ENCODE measurements around the gene AKT3.

Gene AKT3

GRCh38 chr1:243850202-243850451, at the start of gene AKT3:
TSS of gene AKT3 (minus strand) at chr1:243850243. CDS start at chr1:243843170, 7,073 bp downstream.
- Mint-ChIP-seq H3K27me3 (ENCODE audit: low read depth, poor library complexity) (peaks cover 3% of the 10 kb centered on the region), H3K4me1 (peaks cover 30% of the 10 kb centered on the region), H3K27ac (peak within 1 kb of the TSS; percentile 99), H3K36me3 (ENCODE audit: low read depth) (no peaks in the 10 kb centered on the region), H3K4me3 (peak within 1 kb of the TSS; percentile 98), H3K9me3 (no peaks in the 10 kb centered on the region)
- TF ChIP-seq CTCF (IDR thresholded peaks at IDR 0.05), result no peak
- peak; percentile 86 for DNase-seq

GRCh38 chr1:243898278-243898677, 48.2 kb upstream of the AKT3 start:
- no peak for DNase-seq
- no peak for TF ChIP-seq CTCF (IDR thresholded peaks at IDR 0.05)
- H3K36me3 Mint-ChIP-seq (ENCODE audit: low read depth), result no peaks in the 10 kb centered on the region
- H3K4me1 Mint-ChIP-seq, result no peaks in the 10 kb centered on the region
- peaks cover 25% of the 10 kb centered on the region for H3K27me3 Mint-ChIP-seq (ENCODE audit: low read depth, poor library complexity)
- no peaks in the 10 kb centered on the region for H3K9me3 Mint-ChIP-seq
- H3K4me3 Mint-ChIP-seq, result no peak overlapping the region
- no peak overlapping the region for H3K27ac Mint-ChIP-seq

- Mint-ChIP-seq H3K4me3 (no peak overlapping the region), H3K9me3 (no peaks in the 10 kb centered on the region), H3K27ac (no peak overlapping the region), H3K36me3 (ENCODE audit: low read depth) (no peaks in the 10 kb centered on the region), H3K27me3 (ENCODE audit: low read depth, poor library complexity) (peaks cover 17% of the 10 kb centered on the region), H3K4me1 (no peaks in the 10 kb centered on the region)
- DNase-seq, result no peak
- TF ChIP-seq CTCF (IDR thresholded peaks at IDR 0.05), result no peak
Measured at GRCh38 chr1:243896313-243896712, 46.3 kb upstream of the AKT3 start.

- peaks cover 10% of the 10 kb centered on the region for H3K27me3 Mint-ChIP-seq (ENCODE audit: low read depth, poor library complexity)
- no peaks in the 10 kb centered on the region for H3K9me3 Mint-ChIP-seq
- no peaks in the 10 kb centered on the region for H3K4me1 Mint-ChIP-seq
- H3K4me3 Mint-ChIP-seq, result no peak overlapping the region
- no peaks in the 10 kb centered on the region for H3K36me3 Mint-ChIP-seq (ENCODE audit: low read depth)
- no peak for DNase-seq
- TF ChIP-seq CTCF (IDR thresholded peaks at IDR 0.05), result no peak
- no peak overlapping the region for H3K27ac Mint-ChIP-seq
Measured at GRCh38 chr1:243892456-243892855, 42.4 kb upstream of the AKT3 start.

GRCh38 chr1:243890576-243890975, 40.5 kb upstream of the AKT3 start:
- no peaks in the 10 kb centered on the region for H3K4me1 Mint-ChIP-seq
- no peak overlapping the region for H3K27ac Mint-ChIP-seq
- H3K9me3 Mint-ChIP-seq, result no peaks in the 10 kb centered on the region
- H3K4me3 Mint-ChIP-seq, result no peak overlapping the region
- H3K36me3 Mint-ChIP-seq (ENCODE audit: low read depth), result no peaks in the 10 kb centered on the region
- DNase-seq, result no peak
- TF ChIP-seq CTCF (IDR thresholded peaks at IDR 0.05), result no peak
- H3K27me3 Mint-ChIP-seq (ENCODE audit: low read depth, poor library complexity), result no peaks in the 10 kb centered on the region

- H3K4me1 Mint-ChIP-seq, result peaks cover 4% of the 10 kb centered on the region
- no peak for TF ChIP-seq CTCF (IDR thresholded peaks at IDR 0.05)
- H3K9me3 Mint-ChIP-seq, result no peaks in the 10 kb centered on the region
- no peaks in the 10 kb centered on the region for H3K36me3 Mint-ChIP-seq (ENCODE audit: low read depth)
- no peak overlapping the region for H3K4me3 Mint-ChIP-seq
- DNase-seq, result no peak
- no peak overlapping the region for H3K27ac Mint-ChIP-seq
- H3K27me3 Mint-ChIP-seq (ENCODE audit: low read depth, poor library complexity), result no peaks in the 10 kb centered on the region
Measured at GRCh38 chr1:243885806-243886205, 35.8 kb upstream of the AKT3 start.
